ENCODE data around the gene TCF12. TPM values are rescaled to one million over a fixed set of nuclear protein-coding genes. Genes with fewer than 3 reads are reported as not detected.
A peak's percentile ranks its signal among the peaks of the same experiment; 100 is the strongest.

TCF12 gene
- polyA plus RNA-seq, 3 donors: 151 to 186 (median 162) TPM

DNA sequence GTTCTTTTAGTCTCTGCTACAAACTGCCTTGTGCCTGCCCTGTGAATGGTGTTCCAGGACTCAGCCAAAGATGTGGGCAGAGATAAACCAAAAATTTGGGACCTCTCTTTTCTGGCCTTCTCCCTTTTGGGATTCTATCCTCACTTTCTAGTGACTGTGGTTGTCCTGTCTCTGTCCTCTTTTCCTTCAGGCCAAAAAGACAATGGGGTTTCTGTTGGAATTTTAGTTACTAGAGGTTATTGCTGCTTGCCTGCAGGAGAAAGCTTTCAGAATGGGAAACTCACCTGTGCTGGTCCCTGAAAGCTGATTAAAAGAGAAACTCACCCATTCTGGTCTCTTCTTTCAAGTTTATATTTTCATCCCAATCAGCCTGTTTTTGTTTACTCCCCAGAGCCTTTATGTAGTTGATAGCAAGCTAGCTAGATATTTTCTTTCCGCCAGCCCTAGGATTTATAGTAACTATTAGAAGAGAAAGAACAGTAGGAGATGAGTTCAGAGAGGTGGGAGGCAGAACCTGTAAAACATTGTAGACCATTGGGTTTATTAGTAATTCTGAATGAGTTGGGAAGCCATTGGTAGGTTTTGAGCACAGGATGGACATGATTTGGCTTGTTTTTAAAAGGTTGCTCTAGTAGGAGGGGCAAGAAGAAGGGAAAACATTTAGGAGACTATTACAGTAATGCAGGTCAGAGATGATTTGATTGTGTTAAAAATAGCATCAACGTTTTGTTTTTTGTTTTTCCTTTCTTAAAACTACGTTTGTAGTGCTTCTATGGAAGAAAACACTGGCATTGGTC is 138.9 kb downstream of the TCF12 start:
- DNase-seq (ENCODE audit: extremely low read depth in 1 of 11, low read depth in 9 of 11, low spot score in 4 of 11): no peak

DNA sequence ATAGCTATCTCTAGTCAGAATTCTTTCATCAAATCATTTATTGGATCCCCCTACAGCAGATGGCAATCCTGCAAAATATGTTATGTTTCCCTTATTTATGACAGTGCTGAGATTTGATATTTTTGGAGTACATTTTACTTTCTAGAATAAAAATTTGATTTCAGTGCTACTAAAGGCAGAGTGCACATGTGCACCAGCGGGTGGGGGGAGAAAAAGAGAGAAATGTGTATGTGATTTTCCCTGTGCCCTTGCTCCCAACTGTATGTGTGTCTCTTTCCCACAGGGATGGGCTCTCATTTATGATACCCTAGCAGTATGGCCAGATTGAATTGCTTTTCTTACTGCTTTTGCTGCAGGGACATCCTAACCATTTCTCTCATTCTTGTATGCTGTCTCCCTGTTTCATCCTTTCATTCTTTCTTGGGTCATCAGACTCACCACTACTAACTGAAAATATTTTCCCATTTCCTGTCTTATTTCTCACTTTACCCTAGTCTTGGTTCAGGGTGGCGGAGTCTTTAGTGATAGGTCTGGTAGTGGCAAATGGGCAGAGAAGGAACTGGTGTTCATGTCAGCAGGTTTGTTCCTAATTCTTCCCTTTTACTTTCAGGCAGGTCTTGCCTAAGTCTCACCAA is 140.7 kb downstream of the TCF12 start:
- DNase-seq (ENCODE audit: extremely low read depth in 1 of 11, low read depth in 9 of 11, low spot score in 4 of 11): no peak

- DNase-seq (ENCODE audit: extremely low read depth in 1 of 11, low read depth in 9 of 11, low spot score in 4 of 11): no peak
Observed at GRCh38 chr15:57060799-57061198, 142.4 kb downstream of the TCF12 start.

DNA sequence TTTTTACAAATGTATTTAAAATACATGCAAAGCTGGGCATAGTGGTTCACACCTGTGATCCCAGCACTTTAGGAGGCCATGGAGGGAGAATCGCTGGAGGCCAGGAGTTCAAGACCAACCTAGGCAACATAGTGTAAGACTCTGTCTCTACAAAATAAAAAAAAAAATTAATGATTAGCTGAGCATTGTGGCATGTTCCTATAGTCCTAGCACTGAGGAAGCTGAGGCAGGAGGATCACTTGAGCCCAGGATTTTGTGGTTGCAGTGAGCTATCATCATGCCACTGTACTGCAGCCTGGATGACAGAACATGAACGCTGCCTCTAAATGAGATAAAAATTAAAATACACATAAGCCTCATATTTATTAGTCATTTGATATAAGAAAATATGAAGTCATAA is 142.8 kb downstream of the TCF12 start:
- no peak for DNase-seq (ENCODE audit: extremely low read depth in 1 of 11, low read depth in 9 of 11, low spot score in 4 of 11)

- DNase-seq (ENCODE audit: extremely low read depth in 1 of 11, low read depth in 9 of 11, low spot score in 4 of 11): no peak
Observed at GRCh38 chr15:57061696-57062095, 143.3 kb downstream of the TCF12 start.

DNA sequence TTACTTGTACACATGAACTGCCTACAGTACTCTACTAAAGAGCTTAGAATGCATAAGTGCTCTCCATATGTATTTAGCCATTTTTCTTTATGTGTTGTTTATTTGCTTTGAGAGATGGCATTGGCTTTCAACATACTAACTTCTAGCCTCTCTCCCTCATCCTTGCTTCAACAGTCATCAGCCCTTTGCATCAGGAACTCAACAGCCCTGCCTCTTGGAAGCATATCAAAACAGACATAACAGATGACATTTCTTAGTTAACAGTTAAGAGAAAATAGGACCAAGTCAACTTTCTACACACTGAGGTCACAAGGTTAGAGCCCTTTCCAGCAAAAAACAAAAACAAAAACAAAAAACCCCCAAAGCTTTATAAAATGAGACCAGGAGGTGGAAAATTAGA is 145.6 kb downstream of the TCF12 start:
- DNase-seq (ENCODE audit: extremely low read depth in 1 of 11, low read depth in 9 of 11, low spot score in 4 of 11): no peak

DNA sequence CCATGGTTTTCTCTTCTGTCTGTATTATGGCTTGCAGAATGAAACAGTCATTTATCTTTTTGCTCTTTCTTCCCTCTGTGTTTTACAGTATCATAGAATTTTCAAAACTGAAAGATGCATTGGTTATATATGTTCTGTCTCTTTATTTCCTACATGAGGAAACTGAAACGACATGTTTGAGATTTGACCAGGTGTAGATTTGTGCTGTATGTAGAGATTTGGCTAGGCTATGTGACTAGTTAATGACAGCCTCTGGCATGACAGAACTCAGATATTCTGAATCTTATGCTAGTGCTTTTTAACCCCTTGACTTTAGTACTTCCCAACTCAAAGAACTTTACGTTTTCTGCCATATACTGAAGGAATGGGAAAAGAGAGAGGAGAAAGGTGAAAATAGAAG is 151.0 kb downstream of the TCF12 start:
- DNase-seq (ENCODE audit: extremely low read depth in 1 of 11, low read depth in 9 of 11, low spot score in 4 of 11): no peak

DNA sequence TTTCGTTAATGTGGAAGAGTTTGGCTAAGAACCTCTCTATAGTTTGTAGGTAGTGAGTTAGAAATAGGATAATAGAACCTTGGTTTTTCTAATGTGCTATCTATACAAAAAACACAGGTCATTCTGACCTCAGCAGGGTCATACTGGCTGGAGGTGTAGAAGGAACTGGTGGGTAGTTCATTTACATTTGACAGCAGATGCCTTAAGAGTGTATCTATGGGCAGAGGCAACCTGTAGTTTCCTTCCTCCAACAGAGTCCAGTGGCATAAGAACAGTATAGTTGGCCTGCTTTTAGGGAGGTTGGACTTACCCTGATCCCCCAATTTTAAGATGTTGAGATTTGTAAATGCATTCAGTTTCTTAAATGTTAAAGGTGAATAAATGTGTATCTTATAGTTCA is 152.2 kb downstream of the TCF12 start:
- no peak for DNase-seq (ENCODE audit: extremely low read depth in 1 of 11, low read depth in 9 of 11, low spot score in 4 of 11)

- DNase-seq (ENCODE audit: extremely low read depth in 1 of 11, low read depth in 9 of 11, low spot score in 4 of 11): no peak
Observed at GRCh38 chr15:57079446-57079845, 161.0 kb downstream of the TCF12 start.

DNA sequence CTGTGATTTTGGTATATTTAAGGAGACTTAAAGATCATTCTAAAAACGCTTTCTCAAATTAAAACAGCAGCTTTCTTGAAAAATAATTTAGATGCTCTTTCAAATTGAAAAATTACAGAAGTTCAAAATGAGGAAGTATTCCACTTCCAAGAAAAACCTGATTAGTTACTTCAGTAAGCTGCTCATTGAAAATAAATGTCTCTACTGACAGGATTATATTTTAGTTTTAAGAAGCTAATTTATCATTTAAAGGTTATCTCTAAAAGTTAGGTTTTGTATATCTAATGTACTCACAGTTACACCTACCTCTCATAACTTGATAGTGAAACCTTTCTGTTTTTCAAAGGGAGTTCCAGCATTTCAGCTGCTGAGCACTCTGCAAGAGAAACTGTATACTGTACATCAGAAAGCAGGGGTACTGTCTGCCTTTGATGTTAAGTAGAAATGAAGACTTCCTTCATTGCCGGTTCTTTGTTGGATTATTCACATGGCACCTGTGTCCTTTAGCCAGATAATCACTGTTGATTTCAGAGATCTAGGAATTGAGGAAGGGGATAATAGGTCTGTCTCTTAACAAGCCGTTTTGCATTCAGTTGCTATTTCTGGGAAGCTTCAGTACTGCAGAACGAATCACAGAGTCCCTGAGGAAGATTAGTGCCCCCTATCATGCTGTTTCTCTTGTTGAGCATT is 161.6 kb downstream of the TCF12 start:
- no peak for DNase-seq (ENCODE audit: extremely low read depth in 1 of 11, low read depth in 9 of 11, low spot score in 4 of 11)

DNA sequence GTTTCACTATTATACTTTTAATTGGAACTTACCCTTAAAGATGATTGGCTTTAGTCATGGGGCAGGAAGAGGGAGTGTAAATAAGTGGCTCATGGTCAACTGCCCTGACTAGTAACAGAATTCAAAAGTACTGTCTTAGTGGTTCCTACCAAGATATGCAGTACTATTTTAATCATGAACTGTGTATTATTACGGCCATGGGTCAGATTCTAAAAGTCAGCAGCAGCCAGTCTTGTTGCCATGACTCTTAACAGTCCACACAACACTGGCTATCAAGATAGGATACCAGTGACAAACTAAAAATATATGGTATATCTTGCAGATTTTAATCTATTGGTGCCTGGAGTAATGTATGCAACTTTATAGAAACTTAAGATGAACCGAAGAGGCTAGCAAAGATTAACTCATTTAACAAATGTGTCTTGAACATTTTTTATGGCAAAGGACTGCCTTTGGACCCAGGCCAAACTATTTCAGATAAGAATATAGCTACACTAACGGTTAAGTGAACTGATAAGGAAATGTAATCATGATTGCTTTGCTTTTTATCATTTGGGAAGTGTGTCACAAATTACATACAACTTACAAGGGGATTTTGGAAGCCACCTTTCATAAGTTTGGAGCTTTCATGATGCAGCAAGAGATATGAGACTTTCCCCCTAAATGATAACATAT is 163.7 kb downstream of the TCF12 start:
- DNase-seq (ENCODE audit: extremely low read depth in 1 of 11, low read depth in 9 of 11, low spot score in 4 of 11): no peak

DNA sequence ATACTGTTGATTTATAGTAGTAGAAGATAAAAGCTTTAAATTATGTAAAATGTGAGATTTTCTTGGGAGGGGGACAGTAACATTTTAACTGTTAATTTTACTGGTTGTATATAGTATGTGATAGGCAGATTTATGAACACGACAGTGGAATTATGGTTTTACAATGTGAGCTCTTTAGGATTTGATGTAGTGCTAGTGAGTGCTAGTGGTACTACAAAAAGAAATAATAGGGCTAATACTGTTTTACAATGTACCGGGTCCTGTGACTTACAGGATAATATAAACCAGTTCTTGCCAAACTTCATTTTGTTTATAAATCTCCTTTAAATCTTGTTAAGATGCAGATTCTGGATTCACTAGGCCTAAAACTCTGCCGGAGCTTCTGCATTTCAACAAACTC is 165.7 kb downstream of the TCF12 start:
- DNase-seq (ENCODE audit: extremely low read depth in 1 of 11, low read depth in 9 of 11, low spot score in 4 of 11): no peak

GRCh38 chr15:57085267-57085666 is 166.8 kb downstream of the TCF12 start:
- no peak for DNase-seq (ENCODE audit: extremely low read depth in 1 of 11, low read depth in 9 of 11, low spot score in 4 of 11)

- no peak for DNase-seq (ENCODE audit: extremely low read depth in 1 of 11, low read depth in 9 of 11, low spot score in 4 of 11)
Observed at GRCh38 chr15:57086857-57087427, 168.5 kb downstream of the TCF12 start.

GRCh38 chr15:57089815-57090495 is 171.5 kb downstream of the TCF12 start:
- no peak for DNase-seq (ENCODE audit: extremely low read depth in 1 of 11, low read depth in 9 of 11, low spot score in 4 of 11)

GRCh38 chr15:57090496-57090859 is 172.0 kb downstream of the TCF12 start:
- peak in 8 of 11 donors; percentile 38 to 79 (median 56) for DNase-seq (ENCODE audit: extremely low read depth in 1 of 11, low read depth in 9 of 11, low spot score in 4 of 11)

DNA sequence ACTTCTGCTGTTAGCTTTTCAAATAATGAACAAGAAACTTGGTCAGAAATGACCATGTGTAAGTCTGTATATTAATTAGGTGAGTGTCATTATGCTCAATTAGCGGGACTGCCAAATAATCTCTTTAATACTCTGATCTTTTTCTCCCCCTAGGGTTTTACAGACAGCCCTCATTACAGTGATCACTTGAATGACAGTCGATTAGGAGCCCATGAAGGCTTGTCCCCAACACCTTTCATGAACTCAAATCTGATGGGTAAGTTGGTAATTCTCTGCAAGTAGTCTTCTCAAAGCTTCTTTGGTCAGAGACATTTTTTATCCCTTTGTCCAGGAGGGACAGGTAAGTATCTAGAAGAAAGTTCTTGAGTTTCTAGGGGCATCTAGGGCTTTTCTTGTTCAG is 173.2 kb downstream of the TCF12 start:
- DNase-seq (ENCODE audit: extremely low read depth in 1 of 11, low read depth in 9 of 11, low spot score in 4 of 11): no peak

GRCh38 chr15:57092252-57092651 is 173.8 kb downstream of the TCF12 start:
- DNase-seq (ENCODE audit: extremely low read depth in 1 of 11, low read depth in 9 of 11, low spot score in 4 of 11): no peak

All from renal cortex interstitium (tissue), 11 donors.